ENCODE results near the gene CLEC3B. TPM values are rescaled to one million over a fixed set of nuclear protein-coding genes. Genes with fewer than 3 reads are reported as not detected.
A peak's percentile ranks its signal among the peaks of the same experiment; 100 is the strongest.

The CLEC3B gene
- total RNA-seq, 1 donor from 2014 or later, result not detected

- no peak for FAIRE-seq
- Histone ChIP-seq H3K4me3 (ENCODE audit: low read depth, low read length) (no peak overlapping the region), H3K36me3 (ENCODE audit: control insufficient read depth, insufficient read depth, low read length) (no peaks in the 10 kb centered on the region), H3K27me3 (ENCODE audit: control insufficient read depth, insufficient read depth, low read length) (no peaks in the 10 kb centered on the region)
- no peak for TF ChIP-seq CTCF (IDR thresholded peaks at IDR 0.05; ENCODE audit: insufficient read depth, low read length, severe bottlenecking)
- no peak for DNase-seq (ENCODE audit: low read depth)
Observed at GRCh38 chr3:45029216-45029615, 3.1 kb downstream of the CLEC3B start.

DNA sequence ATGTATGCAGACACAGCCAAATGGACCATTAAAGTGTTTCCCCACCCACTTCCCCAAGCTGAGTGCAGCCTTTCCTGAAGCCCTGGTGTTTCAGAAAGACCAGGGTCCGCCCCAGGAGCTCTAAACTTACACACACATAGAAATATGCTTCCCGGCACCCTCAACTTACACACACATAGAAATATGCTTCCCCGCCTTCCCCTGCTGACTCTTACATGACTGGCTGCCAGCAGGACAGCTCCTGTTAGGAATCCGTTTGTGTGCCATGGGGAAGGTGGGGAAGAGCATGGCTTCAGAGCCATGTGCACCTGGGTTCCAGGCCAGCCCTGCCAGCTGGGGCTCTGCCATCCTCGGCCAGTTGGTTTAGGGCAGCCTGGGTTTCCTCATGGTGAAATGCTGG, 3.6 kb downstream of the CLEC3B start:
- FAIRE-seq (no peak), DNase-seq (ENCODE audit: low read depth) (peak; percentile 47)
- H3K36me3 ChIP-seq (ENCODE audit: control insufficient read depth, insufficient read depth, low read length), result no peaks in the 10 kb centered on the region
- H3K27me3 ChIP-seq (ENCODE audit: control insufficient read depth, insufficient read depth, low read length), result no peaks in the 10 kb centered on the region
- TF ChIP-seq CTCF (IDR thresholded peaks at IDR 0.05; ENCODE audit: insufficient read depth, low read length, severe bottlenecking), result no peak
- H3K4me3 ChIP-seq (ENCODE audit: low read depth, low read length), result no peak overlapping the region

DNA sequence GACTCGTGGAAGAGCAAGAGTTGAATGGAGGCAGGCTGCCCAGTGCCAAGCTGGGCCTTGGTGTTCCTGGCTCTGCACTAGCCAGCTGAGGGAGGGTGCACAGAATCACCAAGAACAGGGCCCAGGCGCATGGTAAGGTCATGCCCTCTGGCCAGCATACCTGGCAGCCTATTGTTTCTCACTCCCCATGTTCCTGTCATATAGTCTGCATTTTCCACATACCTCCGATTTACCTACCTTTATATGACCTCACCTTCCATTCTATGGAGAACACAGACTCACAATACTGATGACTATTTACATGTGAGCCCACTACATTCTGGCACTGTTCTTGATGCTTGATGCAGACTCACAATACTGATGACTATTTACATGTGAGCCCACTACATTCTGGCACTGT, 5.4 kb downstream of the CLEC3B start:
- no peak for FAIRE-seq
- H3K36me3 ChIP-seq (ENCODE audit: control insufficient read depth, insufficient read depth, low read length), result no peaks in the 10 kb centered on the region
- no peak for TF ChIP-seq CTCF (IDR thresholded peaks at IDR 0.05; ENCODE audit: insufficient read depth, low read length, severe bottlenecking)
- H3K27me3 ChIP-seq (ENCODE audit: control insufficient read depth, insufficient read depth, low read length), result peaks cover 2% of the 10 kb centered on the region
- no peak overlapping the region for H3K4me3 ChIP-seq (ENCODE audit: low read depth, low read length)
- no peak for DNase-seq (ENCODE audit: low read depth)

DNA sequence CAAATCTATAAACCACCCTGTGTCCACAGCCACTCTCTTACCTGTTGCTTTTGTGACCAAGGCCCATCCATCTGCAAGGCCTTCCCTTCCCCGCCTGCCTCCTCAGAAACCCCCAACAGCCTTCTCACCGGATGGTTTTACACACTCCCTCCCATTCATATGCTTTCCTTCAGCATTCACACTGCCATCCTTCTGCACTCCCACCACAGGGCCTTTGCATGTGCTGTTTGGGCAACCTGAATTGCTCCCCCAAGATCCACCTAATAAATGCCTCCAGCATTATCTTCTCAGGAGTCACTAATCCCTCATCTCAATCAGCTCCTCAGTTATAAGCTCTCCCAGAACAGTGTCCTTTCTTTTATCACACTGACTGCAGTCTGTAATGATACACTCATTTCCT, 6.0 kb downstream of the CLEC3B start:
- no peak for TF ChIP-seq CTCF (IDR thresholded peaks at IDR 0.05; ENCODE audit: insufficient read depth, low read length, severe bottlenecking)
- peak; percentile 32 for FAIRE-seq
- H3K27me3 ChIP-seq (ENCODE audit: control insufficient read depth, insufficient read depth, low read length), result peaks cover 2% of the 10 kb centered on the region
- DNase-seq (ENCODE audit: low read depth), result no peak
- H3K4me3 ChIP-seq (ENCODE audit: low read depth, low read length), result no peak overlapping the region
- H3K36me3 ChIP-seq (ENCODE audit: control insufficient read depth, insufficient read depth, low read length), result no peaks in the 10 kb centered on the region

- FAIRE-seq, result no peak
- no peak for DNase-seq (ENCODE audit: low read depth)
- Histone ChIP-seq H3K4me3 (ENCODE audit: low read depth, low read length) (no peak overlapping the region), H3K36me3 (ENCODE audit: control insufficient read depth, insufficient read depth, low read length) (no peaks in the 10 kb centered on the region), H3K27me3 (ENCODE audit: control insufficient read depth, insufficient read depth, low read length) (peaks cover 2% of the 10 kb centered on the region)
- no peak for TF ChIP-seq CTCF (IDR thresholded peaks at IDR 0.05; ENCODE audit: insufficient read depth, low read length, severe bottlenecking)
Observed at GRCh38 chr3:45033791-45034190, 7.7 kb downstream of the CLEC3B start.

GRCh38 chr3:45034612-45035252, 8.6 kb downstream of the CLEC3B start:
- H3K27me3 ChIP-seq (ENCODE audit: control insufficient read depth, insufficient read depth, low read length), result peaks cover 2% of the 10 kb centered on the region
- H3K36me3 ChIP-seq (ENCODE audit: control insufficient read depth, insufficient read depth, low read length), result no peaks in the 10 kb centered on the region
- no peak for TF ChIP-seq CTCF (IDR thresholded peaks at IDR 0.05; ENCODE audit: insufficient read depth, low read length, severe bottlenecking)
- no peak overlapping the region for H3K4me3 ChIP-seq (ENCODE audit: low read depth, low read length)
- DNase-seq (ENCODE audit: low read depth), result no peak
- FAIRE-seq, result no peak
